Gastroesophageal sphincter (tissue), 3 donors: ENCODE measurements around the gene INPP5A.

Source experiments
- EP300 ChIP-seq: sonication (generic); formaldehyde crosslinking; IDR thresholded peaks from one replicate; pipeline ENCODE4 v1.6.1; 2017; ENCODE audit warnings: antibody characterized with exemption, mild to moderate bottlenecking
- POLR2A ChIP-seq, 2 donors: fragments of 450-650 bp; IDR thresholded peaks; one replicate each; pipeline ENCODE4 v1.6.1; 2017; ENCODE audit warnings: antibody characterized with exemption in 2 of 2, mild to moderate bottlenecking in 2 of 2, moderate library complexity in 1 of 2
- POLR2AphosphoS5 ChIP-seq: sonication (generic); formaldehyde crosslinking; IDR thresholded peaks from one replicate; pipeline ENCODE4 v1.6.1; 2017; ENCODE audit warnings: antibody characterized with exemption
- TF ChIP-seq, protein P1 (sequence below), 4 experiments: fragments of 200-600 bp in 2 of 4; fragments of 450-650 bp in 2 of 4; sonication (generic) in 1 of 4; IDR thresholded peaks; one replicate each; pipeline ENCODE4 v1.5.1; 2017 to 2019; ENCODE audit warnings: antibody characterized with exemption in 4 of 4, mild to moderate bottlenecking in 2 of 4, moderate library complexity in 2 of 4

DNA sequence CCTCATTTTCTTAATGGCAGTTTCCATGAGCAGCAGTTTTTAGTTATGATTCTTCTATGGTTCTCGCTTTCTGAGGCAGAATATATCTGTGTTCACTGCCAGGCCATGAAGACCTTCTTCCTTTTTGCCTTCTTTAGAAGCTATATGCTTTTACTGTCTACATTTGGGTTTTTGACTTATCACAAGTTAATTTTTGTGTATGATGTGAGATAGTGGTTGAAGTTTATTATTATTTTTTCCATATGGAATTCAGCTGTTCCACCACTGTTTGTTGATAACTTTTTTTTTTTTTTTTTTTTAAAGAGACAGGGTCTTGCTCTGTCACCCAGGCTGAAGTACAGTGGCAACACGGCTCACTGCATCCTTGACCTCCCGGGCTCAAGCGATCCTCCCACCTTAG is 44.5 kb downstream of the INPP5A start:
- TF ChIP-seq, protein P1, sequence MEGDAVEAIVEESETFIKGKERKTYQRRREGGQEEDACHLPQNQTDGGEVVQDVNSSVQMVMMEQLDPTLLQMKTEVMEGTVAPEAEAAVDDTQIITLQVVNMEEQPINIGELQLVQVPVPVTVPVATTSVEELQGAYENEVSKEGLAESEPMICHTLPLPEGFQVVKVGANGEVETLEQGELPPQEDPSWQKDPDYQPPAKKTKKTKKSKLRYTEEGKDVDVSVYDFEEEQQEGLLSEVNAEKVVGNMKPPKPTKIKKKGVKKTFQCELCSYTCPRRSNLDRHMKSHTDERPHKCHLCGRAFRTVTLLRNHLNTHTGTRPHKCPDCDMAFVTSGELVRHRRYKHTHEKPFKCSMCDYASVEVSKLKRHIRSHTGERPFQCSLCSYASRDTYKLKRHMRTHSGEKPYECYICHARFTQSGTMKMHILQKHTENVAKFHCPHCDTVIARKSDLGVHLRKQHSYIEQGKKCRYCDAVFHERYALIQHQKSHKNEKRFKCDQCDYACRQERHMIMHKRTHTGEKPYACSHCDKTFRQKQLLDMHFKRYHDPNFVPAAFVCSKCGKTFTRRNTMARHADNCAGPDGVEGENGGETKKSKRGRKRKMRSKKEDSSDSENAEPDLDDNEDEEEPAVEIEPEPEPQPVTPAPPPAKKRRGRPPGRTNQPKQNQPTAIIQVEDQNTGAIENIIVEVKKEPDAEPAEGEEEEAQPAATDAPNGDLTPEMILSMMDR (IDR thresholded peaks at IDR 0.05) = no peak
- TF ChIP-seq POLR2AphosphoS5 (no peak), POLR2A (IDR thresholded peaks at IDR 0.05) (no peak), EP300 (no peak)
